Activated CD8-positive, alpha-beta memory T cell treated with anti-CD3 and anti-CD28 coated beads, Interleukin-2, amount 50 U/mL, for 1 hour (primary cell): ENCODE measurements around the gene S100A13.
"Not testable (repeated sequence)": the region's sequence is repeated elsewhere in the genome, so short reads cannot be mapped to it uniquely, and the experiment has no call there.

Experiments
- DNase-seq: peaks from one replicate; pipeline ENCODE4 v3.0.0-alpha.2; 2020; ENCODE audit errors: extremely low read depth

S100A13 gene

DNA sequence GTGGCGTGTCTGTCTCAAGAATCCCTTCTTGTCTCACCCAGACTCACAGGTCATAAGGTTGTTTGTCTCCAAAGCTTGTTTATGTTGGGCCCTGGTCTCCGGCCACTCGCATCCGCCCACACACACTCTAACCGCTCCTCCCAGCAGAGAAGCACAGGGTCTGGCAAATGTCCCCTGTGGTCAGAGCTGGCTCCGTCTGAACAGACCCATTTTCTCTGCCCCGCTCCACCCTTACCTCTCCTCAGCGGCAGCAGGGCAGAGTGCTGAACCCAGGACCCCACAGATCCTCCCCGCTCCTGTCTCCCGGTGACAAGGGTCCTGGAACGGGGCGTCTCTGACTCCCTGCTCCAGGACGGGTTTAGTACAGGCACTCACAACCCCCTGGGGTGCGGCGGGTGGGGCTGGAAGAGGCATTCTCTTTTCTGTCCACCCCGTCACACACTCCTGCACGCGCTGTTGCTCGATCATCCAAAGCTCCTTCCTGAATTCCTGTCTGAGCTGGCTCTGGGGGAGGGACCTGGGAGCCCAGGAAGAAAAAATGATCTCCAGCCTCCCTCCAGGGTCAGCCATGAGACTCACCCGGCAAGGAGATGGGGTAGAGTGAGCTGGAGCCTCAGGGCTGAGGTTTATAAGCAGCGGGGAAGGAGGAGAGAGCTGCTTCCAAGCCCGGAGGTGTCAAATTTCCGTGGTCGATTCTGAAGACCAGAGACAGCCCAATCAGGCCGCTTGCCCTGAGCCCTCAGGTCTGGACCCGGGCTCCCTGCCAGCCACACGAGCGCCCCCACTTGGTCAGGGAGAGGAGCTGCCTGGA, at the start of gene S100A13:
Gene S100A13 (minus strand): TSS at position 602 of the 811 bp plus-strand sequence. CDS start 1,033 bp downstream, outside the sequence.
- DNase-seq: no peak

DNA sequence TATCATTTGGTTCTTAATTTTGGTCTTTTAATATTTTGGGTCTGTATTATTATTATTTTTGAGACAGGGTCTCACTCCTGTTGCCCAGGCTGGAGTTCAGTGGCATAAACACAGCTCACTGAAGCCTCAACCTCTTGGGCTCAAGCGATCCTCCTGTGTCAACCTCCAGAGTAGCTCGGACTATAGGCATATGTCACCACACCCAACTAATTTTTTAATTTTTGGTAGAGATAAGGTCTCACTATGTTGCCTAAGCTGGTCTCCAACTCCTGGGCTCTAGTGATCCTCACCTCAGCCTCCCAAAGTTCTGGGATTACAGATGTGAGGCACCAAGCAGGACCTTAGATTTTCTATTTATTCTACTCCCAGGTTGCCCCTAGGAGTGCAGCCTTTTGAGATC, 46.2 kb upstream of the S100A13 start:
- DNase-seq: no peak

- not testable (repeated sequence) for DNase-seq
Measured at GRCh38 chr1:153671628-153672353, 44.5 kb upstream of the S100A13 start.

DNA sequence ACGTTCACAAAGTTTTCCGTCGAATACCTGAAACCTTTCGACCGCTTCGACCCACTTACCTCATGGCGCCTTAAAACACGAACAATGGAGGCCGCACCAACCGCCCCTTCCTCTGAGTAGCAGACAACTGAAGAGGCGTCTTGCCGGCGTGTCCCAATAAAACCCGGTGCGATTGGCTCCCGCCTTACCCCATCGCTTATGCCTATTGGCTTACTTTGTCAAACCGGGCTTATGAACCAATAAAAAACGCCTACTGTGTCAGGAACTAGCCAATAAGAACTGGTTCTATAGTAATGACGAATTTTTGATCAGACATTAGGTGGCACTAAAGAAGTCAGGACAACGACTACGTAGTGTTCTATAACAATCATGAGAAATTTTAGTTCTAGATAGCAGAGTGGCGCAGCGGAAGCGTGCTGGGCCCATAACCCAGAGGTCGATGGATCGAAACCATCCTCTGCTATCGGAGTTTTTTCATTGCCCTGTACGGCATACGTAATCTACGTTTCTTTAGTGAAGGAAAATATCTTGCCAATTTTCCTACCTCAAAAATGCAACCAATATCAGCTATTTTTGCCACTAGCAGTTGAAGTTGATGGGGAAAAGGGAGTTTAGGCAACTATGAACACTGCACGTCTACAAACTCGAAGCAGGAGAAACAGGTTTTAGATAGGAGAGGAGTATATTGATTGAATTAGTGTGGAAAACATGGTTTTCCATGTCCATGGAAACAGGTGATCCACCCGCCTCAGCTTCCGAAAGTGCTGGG, 43.7 kb upstream of the S100A13 start, which contains the start of gene ILF2:
Gene ILF2 (minus strand): TSS at position 135 of the 769 bp plus-strand sequence. CDS start 71 bp downstream, at position 64.
- DNase-seq: peak; percentile 94

GRCh38 chr1:153670257-153670858, 43.1 kb upstream of the S100A13 start:
- no peak for DNase-seq

- DNase-seq: no peak
Measured at GRCh38 chr1:153669606-153670005, 42.3 kb upstream of the S100A13 start.

- DNase-seq: not testable (repeated sequence)
Measured at GRCh38 chr1:153668672-153669071, 41.4 kb upstream of the S100A13 start.

DNA sequence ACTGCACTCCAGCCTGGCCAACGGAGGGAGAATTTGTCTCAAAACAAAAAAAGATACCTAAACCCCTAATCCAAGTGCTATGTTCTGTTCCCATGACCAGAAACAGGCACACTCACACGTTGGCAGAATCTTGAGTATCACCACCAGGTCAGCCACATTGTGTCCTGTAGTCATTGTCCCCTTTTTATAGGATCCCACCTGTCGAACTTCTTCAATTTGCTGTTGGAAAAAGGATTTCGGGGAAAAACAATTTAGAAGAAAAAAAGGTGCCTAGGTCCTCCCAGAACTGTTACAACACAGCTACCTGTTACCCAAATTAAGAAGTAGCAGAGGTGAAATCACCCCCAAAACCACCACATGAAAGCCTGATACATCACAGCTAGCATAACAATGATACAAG, 40.1 kb upstream of the S100A13 start:
- no peak for DNase-seq

- no peak for DNase-seq
Measured at GRCh38 chr1:153663211-153663610, 35.9 kb upstream of the S100A13 start.

DNA sequence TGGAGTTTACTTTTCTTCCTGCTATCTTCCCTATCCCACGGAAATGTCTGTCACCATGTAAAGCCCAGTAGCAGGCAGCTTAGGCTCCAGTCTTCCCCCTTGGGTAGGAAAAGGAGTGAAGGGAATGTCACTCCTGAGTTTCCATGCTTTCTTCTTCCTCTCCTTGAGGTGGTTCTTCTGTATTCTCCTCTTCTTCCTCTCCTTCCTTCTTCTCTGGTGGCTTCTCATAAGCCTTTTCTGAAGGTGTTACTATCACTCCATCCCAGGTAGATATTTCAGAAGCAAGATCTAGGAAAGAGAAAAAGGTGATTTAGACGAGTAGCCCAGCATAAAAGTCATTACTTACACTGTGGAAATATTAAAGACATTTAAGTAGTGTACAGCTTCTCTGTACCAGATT, 35.0 kb upstream of the S100A13 start:
- no peak for DNase-seq

- no peak for DNase-seq
Measured at GRCh38 chr1:153661111-153661708, 33.9 kb upstream of the S100A13 start.

GRCh38 chr1:153659656-153660055, 32.4 kb upstream of the S100A13 start:
- no peak for DNase-seq

- DNase-seq: no peak
Measured at GRCh38 chr1:153659175-153659534, 31.9 kb upstream of the S100A13 start.

DNA sequence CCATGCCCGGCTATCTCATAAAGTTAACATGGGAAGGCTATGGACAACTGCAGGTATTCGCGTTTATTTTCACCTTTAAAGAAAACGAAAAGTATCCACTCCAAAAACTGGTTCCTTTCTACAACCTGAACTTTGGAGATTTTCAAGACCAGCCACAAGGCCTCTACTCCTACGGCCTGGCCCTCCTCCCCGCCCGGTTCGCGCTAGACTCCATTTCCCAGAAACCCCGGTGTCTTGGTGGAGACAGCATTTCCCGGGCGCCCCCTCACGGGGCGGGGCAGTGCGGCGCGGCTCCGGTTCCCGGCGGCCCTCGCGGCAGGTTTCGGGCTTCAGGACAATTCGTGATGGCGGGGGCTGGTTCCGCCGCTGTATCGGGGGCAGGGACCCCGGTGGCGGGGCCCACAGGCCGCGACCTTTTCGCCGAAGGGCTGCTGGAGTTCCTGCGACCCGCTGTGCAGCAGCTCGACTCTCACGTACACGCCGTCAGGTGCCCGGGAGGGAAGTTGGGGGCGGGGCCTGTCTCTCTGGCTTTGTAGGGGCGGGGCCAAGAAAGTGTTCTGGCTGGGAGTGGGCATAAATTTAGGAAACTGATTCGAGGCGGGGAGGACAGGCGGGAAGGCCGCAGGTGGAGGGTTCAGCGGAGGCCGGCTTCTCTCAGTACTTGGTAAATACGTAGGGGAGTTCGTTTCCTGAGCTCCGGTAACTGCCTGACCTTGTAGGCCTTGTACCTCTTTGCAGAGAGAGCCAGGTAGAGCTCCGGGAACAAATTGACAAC, 31.3 kb upstream of the S100A13 start, which contains the start of gene SNAPIN:
Gene SNAPIN (plus strand): TSS at position 304 of the 775 bp plus-strand sequence. CDS start 41 bp downstream, at position 345.
- DNase-seq: peak; percentile 53

DNA sequence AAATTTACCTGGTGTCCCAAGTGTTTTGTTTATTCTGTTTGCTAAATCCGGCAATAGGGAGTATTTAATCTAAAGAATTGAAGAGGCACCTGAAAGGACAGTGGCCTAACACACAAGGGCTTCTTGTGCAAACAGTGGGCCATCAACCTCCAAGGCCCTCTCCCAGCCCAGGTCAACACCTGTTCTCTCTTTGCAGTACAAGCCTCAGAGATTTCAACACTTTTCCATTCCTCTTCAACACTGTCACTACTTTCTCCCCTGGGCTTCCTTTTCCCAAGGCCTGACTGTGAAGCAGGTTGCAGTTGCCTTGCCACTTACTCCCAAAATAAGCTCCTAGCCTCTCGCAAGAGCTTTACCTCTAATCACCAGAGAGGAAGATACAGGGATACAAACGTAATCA, 28.0 kb upstream of the S100A13 start:
- no peak for DNase-seq

DNA sequence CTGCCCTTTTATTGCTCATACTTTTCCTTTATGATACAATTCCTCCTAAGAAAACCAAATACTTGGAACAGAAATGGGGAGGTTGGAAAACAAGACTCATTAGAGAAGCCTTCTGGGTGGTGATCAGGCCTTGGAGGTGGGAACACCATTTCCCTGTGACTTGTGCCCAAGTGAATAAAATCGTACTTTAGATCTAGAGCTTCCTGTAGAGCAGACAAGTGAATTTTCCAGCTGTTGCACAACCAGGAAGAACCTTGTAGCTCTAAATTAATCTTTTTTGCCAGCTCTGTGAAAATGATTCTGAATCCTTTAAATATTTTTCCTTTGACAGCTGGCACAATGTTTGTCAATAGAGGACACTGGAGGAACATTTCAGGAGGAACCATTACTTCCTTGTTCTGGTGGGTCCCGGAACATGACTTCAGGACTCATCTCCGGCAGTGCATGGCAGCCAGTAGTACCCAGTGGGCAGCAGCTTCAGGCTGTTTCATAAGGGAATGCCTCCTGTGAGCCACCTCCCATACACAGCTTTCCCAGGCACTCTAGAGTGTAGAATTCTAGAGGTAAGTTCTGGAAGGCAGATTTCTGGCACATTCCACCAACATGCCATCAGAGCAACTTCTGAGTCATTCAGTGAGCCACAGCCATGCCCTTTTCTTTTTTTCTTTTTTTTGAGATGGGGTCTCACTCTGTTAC, 25.6 kb upstream of the S100A13 start:
- DNase-seq: no peak

- DNase-seq: no peak
Measured at GRCh38 chr1:153651771-153652170, 24.5 kb upstream of the S100A13 start.

DNA sequence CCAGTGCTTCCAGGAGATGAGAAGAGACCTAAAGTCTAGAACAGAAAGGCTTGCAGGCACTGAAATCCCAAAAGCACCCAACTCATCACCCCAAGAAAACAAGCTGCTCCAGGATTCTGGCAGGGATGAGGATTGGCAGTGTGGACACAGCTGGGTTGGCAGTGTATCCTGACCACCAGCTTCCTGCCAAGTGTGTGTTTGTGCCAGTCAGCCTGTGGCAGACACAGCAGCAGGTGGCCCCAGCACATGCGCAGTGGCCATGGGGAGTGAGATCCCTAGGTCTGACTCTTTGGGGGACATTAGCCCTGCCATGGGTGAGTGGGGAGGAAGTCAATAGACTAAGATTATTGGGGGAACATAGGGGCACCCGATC, 22.5 kb upstream of the S100A13 start:
- DNase-seq: no peak

DNA sequence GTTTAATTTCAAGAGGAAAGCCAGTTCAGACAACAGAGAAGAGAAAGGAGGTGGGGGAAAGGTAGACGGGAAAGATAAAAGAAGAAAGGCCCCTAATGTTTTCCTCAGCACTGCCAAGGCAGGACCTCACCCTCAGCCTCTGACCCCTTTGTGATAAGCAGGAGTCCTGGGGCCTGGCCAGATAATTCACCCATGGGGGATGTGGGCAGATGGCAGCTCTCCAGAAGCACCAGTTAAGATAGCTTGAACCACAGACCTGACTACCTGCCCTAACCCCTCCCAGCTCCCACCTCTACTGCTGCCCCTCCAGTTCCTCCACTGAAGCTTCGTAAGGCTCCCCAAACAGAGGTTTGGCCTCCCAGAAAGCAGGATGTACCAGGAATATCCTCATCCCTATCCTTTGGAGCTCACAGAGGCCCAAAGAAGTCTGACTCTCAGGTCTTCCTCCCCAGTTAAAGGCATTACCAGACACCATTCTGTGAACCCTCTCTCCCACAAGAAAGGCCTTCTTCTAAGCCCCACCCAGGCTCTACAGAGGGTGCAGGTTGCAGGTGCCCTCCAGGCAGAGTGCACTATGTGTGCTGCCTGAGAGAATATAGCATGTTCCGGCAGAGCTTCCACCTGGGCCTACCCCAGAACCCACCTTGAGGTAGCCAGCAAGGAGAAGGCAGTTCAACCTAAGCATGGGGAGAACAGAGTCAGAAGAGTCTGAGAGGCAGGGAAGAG, 22.0 kb upstream of the S100A13 start:
- DNase-seq: no peak
